HCT116 (cell line): Measurements from ENCODE around the gene WNK2. TPM values are rescaled to one million over a fixed set of nuclear protein-coding genes. Genes with fewer than 3 reads are reported as not detected.

Source experiments
- ATAC-seq: fragments of 200-7000 bp; cut with Tn5 transposase; 2 replicates; pipeline ENCODE4 v1.9.1; 2020; ENCODE audit warnings: mild to moderate bottlenecking, moderate library complexity
- BruUV-seq: library from RNA; stranded (reverse); fragments of 400-500 nt; replicated peaks from 2 replicates; lab custom pipeline; 2021; lab: Mats Ljungman, UMichigan
- CTCF ChIA-PET: fragments of 300-600 bp; sonication (Branson Sonifier 250); formaldehyde crosslinking; loops from one replicate; lab custom pipeline; 2021; ENCODE audit warnings: antibody characterized with exemption; lab: Charles Lee
- POLR2A ChIA-PET: fragments of 300-600, 350-600 bp; sonication (Branson Sonifier 250); formaldehyde crosslinking; loops from one replicate; lab custom pipeline; 2021; ENCODE audit warnings: antibody characterized with exemption; lab: Charles Lee
- RAD21 ChIA-PET, 2 experiments: fragments of 300-600 bp; sonication (Branson Sonifier 250); formaldehyde crosslinking; loops; one replicate each; lab custom pipeline; 2023; ENCODE audit warnings: low total read pairs in 2 of 2; ENCODE audit not compliant: uncharacterized antibody in 2 of 2, unreplicated experiment in 2 of 2, low non-redundant PET in 1 of 2; lab: Charles Lee
- DNase-seq: peaks from one replicate; pipeline ENCODE4 v3.0.0-alpha.2; 2010; ENCODE audit warnings: low read depth, low spot score
- H2AFZ ChIP-seq: fragments of 200-600 bp; shearing (Covaris generic), sonication (generic); 2 replicates; pipeline ENCODE4 v1.6.1; 2017; ENCODE audit warnings: low read depth, mixed run types, mixed read lengths, antibody characterized with exemption, low read length; ENCODE audit not compliant: poor library complexity, severe bottlenecking
- H3K27ac ChIP-seq: 2 replicates; pipeline ENCODE4 v1.5.1; 2012; ENCODE audit warnings: low read depth, low read length
- H3K27me3 ChIP-seq: fragments of 200-600 bp; sonication (generic); 2 replicates; pipeline ENCODE4 v1.6.1; 2016; ENCODE audit warnings: mixed run types, low read length, mixed read lengths; ENCODE audit not compliant: insufficient read depth
- H3K36me3 ChIP-seq, 2 experiments: fragments of 200-500 bp in 1 of 2; fragments of 200-600 bp in 1 of 2; sonication (Bioruptor generic) in 1 of 2; sonication (generic) in 1 of 2; 2 replicates each; pipeline versions ENCODE4 v1.5.1 to v1.6.1; 2014 to 2016; ENCODE audit warnings: low read length in 2 of 2, inconsistent platforms in 1 of 2, mixed read lengths in 1 of 2, mixed run types in 1 of 2; ENCODE audit not compliant: insufficient read depth in 2 of 2, control insufficient read depth in 1 of 2
- H3K4me1 ChIP-seq, 2 experiments: fragments of 200-600 bp in 1 of 2; sonication (generic) in 1 of 2; 2 replicates each; pipeline versions ENCODE4 v1.5.1 to v1.6.1; 2012 to 2017; ENCODE audit warnings: low read length in 2 of 2, inconsistent platforms in 1 of 2, mild to moderate bottlenecking in 1 of 2, mixed read lengths in 1 of 2, mixed run types in 1 of 2, moderate library complexity in 1 of 2; ENCODE audit not compliant: insufficient read depth in 2 of 2, control insufficient read depth in 1 of 2
- H3K4me2 ChIP-seq: fragments of 200-600 bp; sonication (generic); 2 replicates; pipeline ENCODE4 v1.6.1; 2017; ENCODE audit warnings: mixed run types, low read length, mixed read lengths
- H3K4me3 ChIP-seq, 2 experiments: fragments of 200-600 bp in 1 of 2; sonication (generic) in 1 of 2; replicated peaks in 1 of 2; 2 replicates each; pipeline ENCODE4 v1.5.1; 2011 to 2016; ENCODE audit warnings: low read length in 2 of 2, control low read depth in 1 of 2, low read depth in 1 of 2, mild to moderate bottlenecking in 1 of 2, mixed read lengths in 1 of 2, mixed run types in 1 of 2
- H3K79me2 ChIP-seq: fragments of 200-600 bp; sonication (generic); 2 replicates; pipeline ENCODE4 v1.6.1; 2017; ENCODE audit warnings: mild to moderate bottlenecking, mixed run types, low read length, moderate library complexity, mixed read lengths; ENCODE audit not compliant: insufficient read depth
- H3K9ac ChIP-seq: fragments of 200-600 bp; sonication (generic); 2 replicates; pipeline ENCODE4 v1.6.1; 2016; ENCODE audit warnings: low read length, mixed read lengths
- H3K9me2 ChIP-seq: fragments of 200-600 bp; sonication (generic), shearing (Covaris generic); 2 replicates; pipeline ENCODE4 v1.6.1; 2017; ENCODE audit warnings: mixed run types, mild to moderate bottlenecking, moderate library complexity; ENCODE audit not compliant: insufficient read depth
- H3K9me3 ChIP-seq, 2 experiments: fragments of 200-500 bp in 1 of 2; fragments of 200-600 bp in 1 of 2; sonication (Bioruptor generic) in 1 of 2; sonication (generic) in 1 of 2; 2 replicates each; pipeline ENCODE4 v1.6.1; 2014 to 2017; ENCODE audit warnings: low read length in 2 of 2, mixed read lengths in 2 of 2, inconsistent platforms in 1 of 2, low read depth in 1 of 2, mild to moderate bottlenecking in 1 of 2, mixed run types in 1 of 2, moderate library complexity in 1 of 2; ENCODE audit not compliant: control insufficient read depth in 1 of 2, insufficient read depth in 1 of 2
- H4K20me1 ChIP-seq: fragments of 200-600 bp; sonication (generic), shearing (Covaris generic); 2 replicates; pipeline ENCODE4 v1.6.1; 2017; ENCODE audit warnings: mixed run types, mild to moderate bottlenecking, moderate library complexity; ENCODE audit not compliant: insufficient read depth
- CEBPB ChIP-seq: IDR thresholded peaks from 2 replicates; pipeline ENCODE4 v1.6.1; 2012; ENCODE audit warnings: low read depth
- EZH2 ChIP-seq: fragments of 200-600 bp; sonication (generic); IDR thresholded peaks from 2 replicates; pipeline ENCODE4 v1.6.1; 2017; ENCODE audit warnings: antibody characterized with exemption, mixed run types
- EZH2phosphoT487 ChIP-seq: fragments of 200-600 bp; IDR thresholded peaks from 2 replicates; pipeline ENCODE4 v1.6.1; 2018; ENCODE audit warnings: antibody characterized with exemption, borderline replicate concordance
- FOSL1 ChIP-seq: IDR thresholded peaks from 2 replicates; pipeline ENCODE4 v1.6.1; 2012; ENCODE audit warnings: low read depth
- REST ChIP-seq: IDR thresholded peaks from 2 replicates; pipeline ENCODE4 v1.6.1; 2012; ENCODE audit warnings: low read depth
- SIN3A ChIP-seq: IDR thresholded peaks from 2 replicates; pipeline ENCODE4 v1.6.1; 2012; ENCODE audit warnings: low read depth
- SP1 ChIP-seq: IDR thresholded peaks from 2 replicates; pipeline ENCODE4 v1.6.1; 2012; ENCODE audit warnings: low read depth
- SRF ChIP-seq: IDR thresholded peaks from 2 replicates; pipeline ENCODE4 v1.6.1; 2012; ENCODE audit warnings: low read depth
- ZFX ChIP-seq: fragments of 450-650 bp; IDR thresholded peaks from 2 replicates; pipeline ENCODE4 v1.6.1; 2017
- intact Hi-C: fragments of 100-400 bp; cut with micrococcal nuclease; formaldehyde crosslinking; loops from 2 replicates; pipeline ENCODE4 v1.10.0; 2022
- total RNA-seq: library from RNA; stranded (reverse); gene quantifications from one replicate; pipeline ENCODE4 v1.2.1, GENCODE V29; 2021; ENCODE audit not compliant: unreplicated experiment

Gene WNK2
- total RNA-seq, 1 experiment from 2014 or later: 24.4 TPM

- TF ChIP-seq REST (no peak), SIN3A (no peak), ZFX (no peak), EZH2phosphoT487 (no peak)
Observed at GRCh38 chr9:93265972-93266371, 82.0 kb downstream of the WNK2 start (continued).

GRCh38 chr9:93266521-93267001 lies 82.6 kb downstream of the WNK2 start:
- no TSS peak for BruUV-seq
- H3K9me2 ChIP-seq: no peaks in the 10 kb centered on the region
- DNase-seq (no peak), ATAC-seq (no peak)
- ChIA-PET POLR2A (no interaction called here), RAD21 (no interaction called here), CTCF (no interaction called here)
- H3K4me2 ChIP-seq: no peak overlapping the region
- no peaks in the 10 kb centered on the region for H3K9me3 ChIP-seq
- H3K4me3 ChIP-seq: no peak overlapping the region
- TF ChIP-seq FOSL1 (no peak), SP1 (no peak), CEBPB (no peak), REST (no peak), EZH2 (no peak), SRF (no peak)
- H2AFZ ChIP-seq: no peak overlapping the region
- H3K4me1 ChIP-seq: no peaks in the 10 kb centered on the region
- no peaks in the 10 kb centered on the region for H3K79me2 ChIP-seq
- no peak overlapping the region for H3K9ac ChIP-seq
- peaks cover 6 to 13% of the 10 kb centered on the region in 2 experiments for H3K36me3 ChIP-seq
- no peaks in the 10 kb centered on the region for H4K20me1 ChIP-seq
- no peak overlapping the region for H3K27ac ChIP-seq
- no peaks in the 10 kb centered on the region for H3K27me3 ChIP-seq
- intact Hi-C loops: no loop called here
